Suprapubic skin (tissue), 4 donors: ENCODE data around the gene TSNAX. TPM values are rescaled to one million over a fixed set of nuclear protein-coding genes. Genes with fewer than 3 reads are reported as not detected.
A peak's percentile ranks its signal among the peaks of the same experiment; 100 is the strongest.

Source experiments
- DNase-seq, 2 donors: peaks; one replicate each; pipeline ENCODE4 v3.0.0-alpha.2; 2019; ENCODE audit warnings: low spot score in 2 of 2
- H3K27ac ChIP-seq: fragments of 200-600 bp; sonication (generic); one replicate; pipeline ENCODE4 v1.5.1; 2019
- H3K27me3 ChIP-seq: fragments of 200-600 bp; sonication (generic); one replicate; pipeline ENCODE4 v1.5.1; 2019
- H3K36me3 ChIP-seq: fragments of 200-600 bp; sonication (generic); one replicate; pipeline ENCODE4 v1.5.1; 2019
- H3K4me1 ChIP-seq: fragments of 200-600 bp; sonication (generic); one replicate; pipeline ENCODE4 v1.5.1; 2019
- H3K4me3 ChIP-seq: fragments of 200-600 bp; sonication (generic); one replicate; pipeline ENCODE4 v1.5.1; 2019; ENCODE audit warnings: mild to moderate bottlenecking
- H3K9me3 ChIP-seq: fragments of 200-600 bp; sonication (generic); one replicate; pipeline ENCODE4 v1.5.1; 2019
- CTCF ChIP-seq, 2 donors: fragments of 200-600 bp in 1 of 2; fragments of 450-650 bp in 1 of 2; sonication (generic) in 1 of 2; IDR thresholded peaks; one replicate each; pipeline ENCODE4 v1.5.1; 2016 to 2019; ENCODE audit warnings: antibody characterized with exemption in 2 of 2, mild to moderate bottlenecking in 1 of 2, moderate library complexity in 1 of 2
- EP300 ChIP-seq: sonication (generic); formaldehyde crosslinking; IDR thresholded peaks from one replicate; pipeline ENCODE4 v1.6.1; 2017; ENCODE audit warnings: antibody characterized with exemption
- POLR2A ChIP-seq, 2 donors: fragments of 450-650 bp; IDR thresholded peaks; one replicate each; pipeline ENCODE4 v1.6.1; 2017; ENCODE audit warnings: antibody characterized with exemption in 2 of 2, mild to moderate bottlenecking in 2 of 2, moderate library complexity in 2 of 2
- POLR2AphosphoS5 ChIP-seq, 3 donors: sonication (generic); formaldehyde crosslinking; IDR thresholded peaks; one replicate each; pipeline ENCODE4 v1.6.1; 2017; ENCODE audit warnings: antibody characterized with exemption in 3 of 3
- WGBS: methylation state at CpG from one replicate; pipeline ENCODE4 v1.1.5; 2018; 5-methylcytosine and 5-hydroxymethylcytosine counted together
- total RNA-seq, 4 donors: library from RNA; depleted of rRNA; stranded (reverse); fragments of >200 nt; gene quantifications; one replicate each; pipeline ENCODE4 v1.1.0, GENCODE V29; 2016

Gene TSNAX
- 10 to 100 TPM; 18.8 to 36.4 (median 25.4) TPM for total RNA-seq

- peak; percentile 93 for DNase-seq
- Histone ChIP-seq H3K9me3 (no peaks in the 10 kb centered on the region), H3K27ac (peak within 1 kb of the TSS; percentile 96), H3K4me3 (peak within 1 kb of the TSS; percentile 90), H3K36me3 (no peaks in the 10 kb centered on the region), H3K4me1 (peaks cover 40% of the 10 kb centered on the region), H3K27me3 (no peaks in the 10 kb centered on the region)
- under 1% methylated on average over 30 of the region's 61 CpGs for WGBS
- TF ChIP-seq CTCF (IDR thresholded peaks at IDR 0.05) (peak in 1 of 2 donors; percentile 5), EP300 (peak; percentile 7), POLR2AphosphoS5 (IDR thresholded peaks at IDR 0.05) (peak; percentile 52 to 87 (median 59)), POLR2A (IDR thresholded peaks at IDR 0.05) (peak; percentile 18 to 86)
Measured at GRCh38 chr1:231528172-231529029, at the start of gene TSNAX. Gene TSNAX (plus strand): TSS chr1:231528669. CDS start chr1:231528811, 142 bp downstream.

DNA sequence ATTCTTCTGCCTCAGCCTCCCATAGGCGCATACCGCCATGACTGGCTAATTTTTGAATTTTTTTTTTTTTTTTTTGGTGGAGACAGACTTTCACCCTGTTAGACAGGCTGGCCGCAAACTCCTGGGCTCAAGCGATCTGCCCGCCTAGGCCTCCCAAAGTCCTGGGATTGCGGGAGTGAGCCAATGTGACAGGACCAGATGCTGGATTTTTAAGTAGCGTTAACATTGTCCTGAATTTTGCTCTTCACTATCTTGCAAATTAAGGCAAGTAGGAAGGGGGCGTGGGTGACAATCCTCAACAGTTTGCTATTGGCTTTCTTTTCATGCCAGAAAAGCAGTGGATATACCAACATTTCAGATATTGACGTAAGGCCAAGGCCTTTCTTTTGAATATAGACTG is 49.7 kb upstream of the TSNAX start:
- TF ChIP-seq CTCF (IDR thresholded peaks at IDR 0.05) (no peak), EP300 (no peak), POLR2AphosphoS5 (IDR thresholded peaks at IDR 0.05) (no peak), POLR2A (IDR thresholded peaks at IDR 0.05) (no peak)
- Histone ChIP-seq H3K9me3 (no peaks in the 10 kb centered on the region), H3K27me3 (no peaks in the 10 kb centered on the region), H3K36me3 (no peaks in the 10 kb centered on the region), H3K4me1 (no peaks in the 10 kb centered on the region), H3K4me3 (no peak overlapping the region), H3K27ac (no peak overlapping the region)
- DNase-seq: no peak
- WGBS: 90% methylated on average over 9 of the region's 9 CpGs

- Histone ChIP-seq H3K36me3 (no peaks in the 10 kb centered on the region), H3K4me1 (no peaks in the 10 kb centered on the region), H3K9me3 (no peaks in the 10 kb centered on the region), H3K4me3 (no peak overlapping the region), H3K27ac (no peak overlapping the region), H3K27me3 (no peaks in the 10 kb centered on the region)
- DNase-seq: no peak
- WGBS: 93% methylated on average over 2 of the region's 2 CpGs
- no peak for TF ChIP-seq EP300
- TF ChIP-seq CTCF (IDR thresholded peaks at IDR 0.05): no peak
- no peak for TF ChIP-seq POLR2A (IDR thresholded peaks at IDR 0.05)
- no peak for TF ChIP-seq POLR2AphosphoS5 (IDR thresholded peaks at IDR 0.05)
Measured at GRCh38 chr1:231480008-231480407, 48.5 kb upstream of the TSNAX start.

DNA sequence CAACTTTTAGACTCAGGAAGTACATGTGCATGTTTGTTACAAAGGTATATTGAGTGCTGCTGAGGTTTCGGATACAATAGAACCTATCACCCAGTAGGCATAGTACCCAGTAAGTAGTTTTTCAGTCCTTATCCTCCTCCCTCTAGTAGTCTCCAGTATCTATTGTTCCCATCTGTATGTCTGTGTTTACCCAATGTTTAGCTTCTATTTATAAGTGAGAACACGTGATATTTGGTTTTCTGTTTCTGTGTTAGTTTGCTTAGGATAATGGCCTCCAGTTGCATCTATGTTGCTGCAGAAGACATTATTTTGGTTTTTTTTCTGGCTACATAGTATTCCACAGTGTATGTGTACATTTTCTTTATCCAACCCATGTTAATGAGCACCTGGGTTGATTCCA is 47.2 kb upstream of the TSNAX start:
- no peaks in the 10 kb centered on the region for H3K4me1 ChIP-seq
- H3K27me3 ChIP-seq: no peaks in the 10 kb centered on the region
- TF ChIP-seq CTCF (IDR thresholded peaks at IDR 0.05) (no peak), POLR2AphosphoS5 (IDR thresholded peaks at IDR 0.05) (no peak), EP300 (no peak), POLR2A (IDR thresholded peaks at IDR 0.05) (no peak)
- no peak overlapping the region for H3K4me3 ChIP-seq
- 94% methylated on average over 2 of the region's 2 CpGs for WGBS
- no peaks in the 10 kb centered on the region for H3K9me3 ChIP-seq
- no peaks in the 10 kb centered on the region for H3K36me3 ChIP-seq
- H3K27ac ChIP-seq: no peak overlapping the region
- no peak for DNase-seq

- WGBS: 60% methylated on average over 6 of the region's 6 CpGs
- Histone ChIP-seq H3K27ac (no peak overlapping the region), H3K36me3 (no peaks in the 10 kb centered on the region), H3K27me3 (no peaks in the 10 kb centered on the region), H3K9me3 (no peaks in the 10 kb centered on the region), H3K4me3 (no peak overlapping the region), H3K4me1 (no peaks in the 10 kb centered on the region)
- TF ChIP-seq EP300 (no peak), POLR2AphosphoS5 (IDR thresholded peaks at IDR 0.05) (no peak), CTCF (IDR thresholded peaks at IDR 0.05) (no peak), POLR2A (IDR thresholded peaks at IDR 0.05) (no peak)
- no peak for DNase-seq
Measured at GRCh38 chr1:231485029-231485784, 43.3 kb upstream of the TSNAX start.
